ENCODE measurements around the gene SBF2.

The SBF2 gene

GRCh38 chr11:9790703-9791102 is 503.3 kb downstream of the SBF2 start:
- no peaks in the 10 kb centered on the region for H3K9me3 ChIP-seq (ENCODE audit: control insufficient read depth, insufficient read depth, low read length)
- TF ChIP-seq CTCF (IDR thresholded peaks at IDR 0.05; ENCODE audit: low read depth, low read length, poor library complexity, severe bottlenecking) (no peak), EZH2phosphoT487 (IDR thresholded peaks at IDR 0.05; ENCODE audit: borderline replicate concordance, low read length) (no peak)
- H3K27ac ChIP-seq (ENCODE audit: low read depth, low read length), result no peak overlapping the region
- no peaks in the 10 kb centered on the region for H3F3A ChIP-seq (ENCODE audit: control insufficient read depth, insufficient read depth)
- H3K27me3 ChIP-seq (ENCODE audit: control insufficient read depth, low read length), result no peaks in the 10 kb centered on the region
- no peaks in the 10 kb centered on the region for H3K79me2 ChIP-seq (ENCODE audit: control insufficient read depth, low read length)
- H3K4me1 ChIP-seq (ENCODE audit: control insufficient read depth, low read length), result 0 out of 2 replicates have a peak, but pooled peaks cover 3% of the 10 kb centered on the region
- H3K36me3 ChIP-seq (ENCODE audit: control insufficient read depth, low read length), result no peaks in the 10 kb centered on the region
- no peak overlapping the region for H3K4me2 ChIP-seq (ENCODE audit: low read length)
- H3K4me3 ChIP-seq (ENCODE audit: low read length), result no peak overlapping the region
- H3K9me2 ChIP-seq (replicated peaks; ENCODE audit: control insufficient read depth, low read length), result no peaks in the 10 kb centered on the region
- no peaks in the 10 kb centered on the region for H4K20me1 ChIP-seq (ENCODE audit: control insufficient read depth, insufficient read depth, low read depth, low read length)

GRCh38 chr11:9789910-9790309 is 504.1 kb downstream of the SBF2 start:
- Histone ChIP-seq H3K4me1 (ENCODE audit: control insufficient read depth, low read length) (0 out of 2 replicates have a peak, but pooled peaks cover 3% of the 10 kb centered on the region), H3K27ac (ENCODE audit: low read depth, low read length) (no peak overlapping the region), H3K4me2 (ENCODE audit: low read length) (no peak overlapping the region), H3K4me3 (ENCODE audit: low read length) (no peak overlapping the region), H3F3A (ENCODE audit: control insufficient read depth, insufficient read depth) (no peaks in the 10 kb centered on the region), H3K9me2 (replicated peaks; ENCODE audit: control insufficient read depth, low read length) (no peaks in the 10 kb centered on the region), H3K79me2 (ENCODE audit: control insufficient read depth, low read length) (no peaks in the 10 kb centered on the region), H4K20me1 (ENCODE audit: control insufficient read depth, insufficient read depth, low read depth, low read length) (no peaks in the 10 kb centered on the region), H3K36me3 (ENCODE audit: control insufficient read depth, low read length) (no peaks in the 10 kb centered on the region; the same call in 1 of the 2 replicates), H3K9me3 (ENCODE audit: control insufficient read depth, insufficient read depth, low read length) (no peaks in the 10 kb centered on the region), H3K27me3 (ENCODE audit: control insufficient read depth, low read length) (no peaks in the 10 kb centered on the region)
- TF ChIP-seq CTCF (IDR thresholded peaks at IDR 0.05; ENCODE audit: low read depth, low read length, poor library complexity, severe bottlenecking), result no peak
- TF ChIP-seq EZH2phosphoT487 (IDR thresholded peaks at IDR 0.05; ENCODE audit: borderline replicate concordance, low read length), result no peak

GRCh38 chr11:9787981-9788521 is 506.0 kb downstream of the SBF2 start:
- no peaks in the 10 kb centered on the region; the same call in 1 of the 2 replicates for H3K36me3 ChIP-seq (ENCODE audit: control insufficient read depth, low read length)
- H3K27me3 ChIP-seq (ENCODE audit: control insufficient read depth, low read length), result no peaks in the 10 kb centered on the region
- TF ChIP-seq CTCF (IDR thresholded peaks at IDR 0.05; ENCODE audit: low read depth, low read length, poor library complexity, severe bottlenecking), result no peak
- no peak for TF ChIP-seq EZH2phosphoT487 (IDR thresholded peaks at IDR 0.05; ENCODE audit: borderline replicate concordance, low read length)
- no peak overlapping the region for H3K4me2 ChIP-seq (ENCODE audit: low read length)
- H3F3A ChIP-seq (ENCODE audit: control insufficient read depth, insufficient read depth), result no peaks in the 10 kb centered on the region
- H3K79me2 ChIP-seq (ENCODE audit: control insufficient read depth, low read length), result no peaks in the 10 kb centered on the region
- no peak overlapping the region for H3K27ac ChIP-seq (ENCODE audit: low read depth, low read length)
- H4K20me1 ChIP-seq (ENCODE audit: control insufficient read depth, insufficient read depth, low read depth, low read length), result no peaks in the 10 kb centered on the region
- no peaks in the 10 kb centered on the region for H3K9me2 ChIP-seq (replicated peaks; ENCODE audit: control insufficient read depth, low read length)
- 0 out of 2 replicates have a peak, but pooled peaks cover 3% of the 10 kb centered on the region for H3K4me1 ChIP-seq (ENCODE audit: control insufficient read depth, low read length)
- H3K4me3 ChIP-seq (ENCODE audit: low read length), result no peak overlapping the region
- no peaks in the 10 kb centered on the region for H3K9me3 ChIP-seq (ENCODE audit: control insufficient read depth, insufficient read depth, low read length)
